ENCODE results near the gene IL11.
A peak's percentile ranks its signal among the peaks of the same experiment; 100 is the strongest.

The IL11 gene

GRCh38 chr19:55347442-55348009 is 22.7 kb downstream of the IL11 start:
- peaks cover 0 to 16% (median 12%) of the 10 kb centered on the region in 3 experiments for H3K27me3 ChIP-seq (ENCODE audit: control insufficient read depth in 3 of 3, insufficient read depth in 3 of 3, low read depth in 1 of 3, low read length in 3 of 3)
- H3K9me3 ChIP-seq (replicated peaks in 1 of 2; ENCODE audit: control insufficient read depth in 2 of 2, insufficient read depth in 1 of 2, low read depth in 1 of 2, low read length in 2 of 2) = peaks cover 0 to 2% of the 10 kb centered on the region in 2 donors

GRCh38 chr19:55346725-55347441 is 23.4 kb downstream of the IL11 start:
- Histone ChIP-seq H2AFZ (ENCODE audit: low read length) (no peak overlapping the region), H3K27ac (replicated peaks; ENCODE audit: low read length) (no peak overlapping the region), H2BK15ac (ENCODE audit: low read length) (no peak overlapping the region), H3K9ac (ENCODE audit: low read depth, low read length, poor library complexity) (peak overlapping the region; percentile 44), H3K9me3 (replicated peaks in 1 of 2; ENCODE audit: control insufficient read depth in 2 of 2, insufficient read depth in 1 of 2, low read depth in 1 of 2, low read length in 2 of 2) (peaks cover 0 to 2% of the 10 kb centered on the region in 2 donors), H3K14ac (ENCODE audit: low read length) (no peak overlapping the region), H3K4me2 (ENCODE audit: insufficient read depth, low read length, poor library complexity, severe bottlenecking) (no peak overlapping the region), H3K36me3 (replicated peaks in 1 of 2; ENCODE audit: control insufficient read depth in 2 of 2, insufficient read depth in 2 of 2, low read length in 2 of 2) (peaks cover 26 to 55% of the 10 kb centered on the region in 2 donors), H3K79me1 (ENCODE audit: low read depth, low read length) (peaks cover 11% of the 10 kb centered on the region), H3K4me3 (ENCODE audit: low read length in 2 of 2) (no peak overlapping the region), H2BK5ac (ENCODE audit: low read length) (no peak overlapping the region), H3K27me3 (ENCODE audit: control insufficient read depth in 3 of 3, insufficient read depth in 3 of 3, low read depth in 1 of 3, low read length in 3 of 3) (peaks cover 0 to 9% (median 5%) of the 10 kb centered on the region in 3 experiments), H3K18ac (ENCODE audit: low read length) (no peak overlapping the region), H2BK120ac (ENCODE audit: low read depth, low read length) (no peak overlapping the region), H4K91ac (ENCODE audit: low read depth, low read length, poor library complexity) (no peak overlapping the region), H3K4me1 (ENCODE audit: control insufficient read depth in 2 of 2, insufficient read depth in 1 of 2, low read depth in 1 of 2, low read length in 2 of 2) (peaks cover 19 to 21% of the 10 kb centered on the region in 2 donors), H3K4ac (ENCODE audit: low read length) (no peak overlapping the region), H4K8ac (ENCODE audit: low read depth, low read length) (no peak overlapping the region), H2BK12ac (ENCODE audit: low read length) (no peak overlapping the region), H3K23ac (ENCODE audit: low read depth, low read length, poor library complexity) (no peak overlapping the region), H2AK5ac (ENCODE audit: low read depth, low read length) (peak overlapping the region; percentile 28)
- no peak for DNase-seq (ENCODE audit: low spot score)
- no CpG with 5 or more reads among the region's 41 CpGs for WGBS, 2 donors (ENCODE audit: extremely low coverage in 2 of 2, insufficient read length in 2 of 2, insufficient replicate concordance in 1 of 2)

More at GRCh38 chr19:55347442-55348009, 22.7 kb downstream of the IL11 start:
- no peak overlapping the region for H2BK15ac ChIP-seq (ENCODE audit: low read length)
- H3K23ac ChIP-seq (ENCODE audit: low read depth, low read length, poor library complexity) = no peak overlapping the region
- no peak overlapping the region for H4K8ac ChIP-seq (ENCODE audit: low read depth, low read length)
- no peak overlapping the region for H3K14ac ChIP-seq (ENCODE audit: low read length)
- H2BK12ac ChIP-seq (ENCODE audit: low read length) = no peak overlapping the region
- H3K36me3 ChIP-seq (replicated peaks in 1 of 2; ENCODE audit: control insufficient read depth in 2 of 2, insufficient read depth in 2 of 2, low read length in 2 of 2) = peaks cover 23 to 49% of the 10 kb centered on the region in 2 donors
- H3K9ac ChIP-seq (ENCODE audit: low read depth, low read length, poor library complexity) = peak overlapping the region; percentile 38
- no peak overlapping the region for H2BK120ac ChIP-seq (ENCODE audit: low read depth, low read length)
- H3K18ac ChIP-seq (ENCODE audit: low read length) = no peak overlapping the region
- peaks cover 6% of the 10 kb centered on the region for H3K79me1 ChIP-seq (ENCODE audit: low read depth, low read length)
- no peak overlapping the region for H4K91ac ChIP-seq (ENCODE audit: low read depth, low read length, poor library complexity)
- no peak overlapping the region for H2AFZ ChIP-seq (ENCODE audit: low read length)
- H3K4ac ChIP-seq (ENCODE audit: low read length) = no peak overlapping the region
- H3K4me3 ChIP-seq (ENCODE audit: low read length in 2 of 2) = no peak overlapping the region
- no peak overlapping the region for H2BK5ac ChIP-seq (ENCODE audit: low read length)
- H3K27ac ChIP-seq (replicated peaks; ENCODE audit: low read length) = no peak overlapping the region
- peak overlapping the region; percentile 63 for H2AK5ac ChIP-seq (ENCODE audit: low read depth, low read length)
- DNase-seq (ENCODE audit: low spot score) = no peak
- WGBS, 2 donors (ENCODE audit: extremely low coverage in 2 of 2, insufficient read length in 2 of 2, insufficient replicate concordance in 1 of 2) = no CpG with 5 or more reads among the region's 10 CpGs
- H3K4me1 ChIP-seq (ENCODE audit: control insufficient read depth in 2 of 2, insufficient read depth in 1 of 2, low read depth in 1 of 2, low read length in 2 of 2) = peaks cover 19% of the 10 kb centered on the region in 2 donors
- no peak overlapping the region for H3K4me2 ChIP-seq (ENCODE audit: insufficient read depth, low read length, poor library complexity, severe bottlenecking)

GRCh38 chr19:55345818-55346724 is 24.2 kb downstream of the IL11 start:
- H2BK15ac ChIP-seq (ENCODE audit: low read length) = no peak overlapping the region
- no peak overlapping the region for H3K4ac ChIP-seq (ENCODE audit: low read length)
- no peak overlapping the region for H4K8ac ChIP-seq (ENCODE audit: low read depth, low read length)
- no peak for DNase-seq (ENCODE audit: low spot score)
- H3K23ac ChIP-seq (ENCODE audit: low read depth, low read length, poor library complexity) = peak overlapping the region; percentile 65
- no peak overlapping the region for H2BK120ac ChIP-seq (ENCODE audit: low read depth, low read length)
- H3K4me1 ChIP-seq (ENCODE audit: control insufficient read depth in 2 of 2, insufficient read depth in 1 of 2, low read depth in 1 of 2, low read length in 2 of 2) = peaks cover 24 to 27% of the 10 kb centered on the region in 2 donors
- H3K27ac ChIP-seq (replicated peaks; ENCODE audit: low read length) = no peak overlapping the region
- H2AK5ac ChIP-seq (ENCODE audit: low read depth, low read length) = no peak overlapping the region
- H3K9me3 ChIP-seq (replicated peaks in 1 of 2; ENCODE audit: control insufficient read depth in 2 of 2, insufficient read depth in 1 of 2, low read depth in 1 of 2, low read length in 2 of 2) = peaks cover 0 to 2% of the 10 kb centered on the region in 2 donors
- no peak overlapping the region for H3K4me2 ChIP-seq (ENCODE audit: insufficient read depth, low read length, poor library complexity, severe bottlenecking)
- H3K27me3 ChIP-seq (ENCODE audit: control insufficient read depth in 3 of 3, insufficient read depth in 3 of 3, low read depth in 1 of 3, low read length in 3 of 3) = peaks cover 0 to 6% (median 0%) of the 10 kb centered on the region in 3 experiments
- H3K36me3 ChIP-seq (replicated peaks in 1 of 2; ENCODE audit: control insufficient read depth in 2 of 2, insufficient read depth in 2 of 2, low read length in 2 of 2) = peaks cover 28 to 60% of the 10 kb centered on the region in 2 donors
- peak overlapping the region; percentile 1 for H2BK12ac ChIP-seq (ENCODE audit: low read length)
- peak overlapping the region; percentile 29 for H2BK5ac ChIP-seq (ENCODE audit: low read length)
- H3K14ac ChIP-seq (ENCODE audit: low read length) = no peak overlapping the region
- WGBS, 2 donors (ENCODE audit: extremely low coverage in 2 of 2, insufficient read length in 2 of 2, insufficient replicate concordance in 1 of 2) = no CpG with 5 or more reads among the region's 43 CpGs
- peaks cover 15% of the 10 kb centered on the region for H3K79me1 ChIP-seq (ENCODE audit: low read depth, low read length)
- H2AFZ ChIP-seq (ENCODE audit: low read length) = no peak overlapping the region
- H3K9ac ChIP-seq (ENCODE audit: low read depth, low read length, poor library complexity) = no peak overlapping the region
- no peak overlapping the region for H3K4me3 ChIP-seq (ENCODE audit: low read length in 2 of 2)
- H4K91ac ChIP-seq (ENCODE audit: low read depth, low read length, poor library complexity) = no peak overlapping the region
- H3K18ac ChIP-seq (ENCODE audit: low read length) = peak overlapping the region; percentile 64
